Heart left ventricle (tissue), 16 donors: ENCODE data around the gene CD151. TPM values are rescaled to one million over a fixed set of nuclear protein-coding genes. Genes with fewer than 3 reads are reported as not detected.

Experiments used
- ATAC-seq, 4 donors: fragments of 200-7000 bp; cut with Tn5 transposase; one replicate each; pipeline ENCODE4 v1.9.1; 2020 to 2022; ENCODE audit warnings: moderate library complexity in 4 of 4, mild to moderate bottlenecking in 3 of 4, moderate number of reproducible peaks in 1 of 4
- DNase-seq, 5 donors: peaks; one replicate each; pipeline ENCODE4 v3.0.0-alpha.2; 2020
- H3K27ac ChIP-seq, 12 donors: fragments of 200-600 bp; sonication (generic) in 4 of 12; one replicate each; pipeline versions ENCODE4 v1.5.0 to v1.8.0; 2016 to 2022; ENCODE audit warnings: mild to moderate bottlenecking in 2 of 12
- H3K27me3 ChIP-seq, 9 donors: fragments of 200-600 bp; sonication (generic) in 2 of 9; one replicate each; pipeline versions ENCODE4 v1.5.1 to v1.8.0; 2016 to 2022; ENCODE audit warnings: mild to moderate bottlenecking in 3 of 9
- H3K36me3 ChIP-seq, 9 donors: fragments of 200-600 bp; sonication (generic) in 2 of 9; one replicate each; pipeline versions ENCODE4 v1.5.0 to v1.8.0; 2018 to 2022; ENCODE audit warnings: mild to moderate bottlenecking in 2 of 9
- H3K4me1 ChIP-seq, 12 donors: fragments of 200-600 bp; sonication (generic) in 4 of 12; one replicate each; pipeline versions ENCODE4 v1.5.0 to v1.8.0; 2016 to 2022; ENCODE audit warnings: mild to moderate bottlenecking in 3 of 12
- H3K4me3 ChIP-seq, 12 donors: fragments of 200-600 bp; sonication (generic) in 4 of 12; one replicate each; pipeline versions ENCODE4 v1.5.0 to v1.8.0; 2017 to 2022; ENCODE audit warnings: mild to moderate bottlenecking in 9 of 12, moderate library complexity in 4 of 12
- H3K9me3 ChIP-seq, 12 donors: fragments of 200-600 bp; sonication (generic) in 4 of 12; one replicate each; pipeline versions ENCODE4 v1.5.0 to v1.8.0; 2016 to 2022; ENCODE audit warnings: mild to moderate bottlenecking in 1 of 12
- POLR2A ChIP-seq, 2 donors: fragments of 450-650 bp; IDR thresholded peaks; one replicate each; pipeline ENCODE4 v1.6.1; 2017; ENCODE audit warnings: antibody characterized with exemption in 2 of 2, mild to moderate bottlenecking in 2 of 2, moderate library complexity in 2 of 2
- WGBS, 4 donors: extraction: QIAGEN DNeasy Blood & Tissue Kit in 2 of 4; methylation state at CpG; one replicate each; pipeline versions ENCODE4 v1.1.5 to v1.1.7; 2013 to 2018; 5-methylcytosine and 5-hydroxymethylcytosine counted together
- intact Hi-C, 10 donors: fragments of 100-400 bp; cut with DNase I; formaldehyde crosslinking; loops; one replicate each; pipeline versions ENCODE4 v1.11.1 to v1.14.2; 2022
- polyA plus RNA-seq, 2 donors: library from polyadenylated mRNA; stranded (reverse); fragments of 200-250 nt; gene quantifications; one replicate each; pipeline ENCODE4 v1.2.3, GENCODE V29; 2013
- total RNA-seq, 9 donors: library from RNA; depleted of rRNA in 2 of 9; stranded (reverse); fragments of >200 nt in 2 of 9; fragmentation: NEBNext Ultra II Directional in 3 of 9; extraction: Animal tissue kit (Norgen Biotek cat#: 25700) in 3 of 9; gene quantifications; one replicate each; pipeline versions ENCODE4 v1.1.0 to v1.2.4, GENCODE V29; 2016 to 2023
- TF ChIP-seq, protein P1 (sequence below), 12 donors: fragments of 200-600 bp; sonication (generic) in 4 of 12; IDR thresholded peaks; one replicate each; pipeline versions ENCODE4 v1.5.0 to v1.8.0; 2018 to 2022; ENCODE audit warnings: antibody characterized with exemption in 12 of 12, mild to moderate bottlenecking in 5 of 12
- donor health status: ischemic (EF 13 %, LVEDD 7.1; RV severe dilation, severe dysfunction).
- donor health status: healthy with polysubstance abuse.
- donor health status: DM: no; HTN: yes; CAD: no.
- donor health status: DM: no; HTN: no; CAD: no.
- donor health status: ischemic (EF 25% LVEDD 6.9; RV normal size, moderate dysfunction).
- donor health status: ischemic (EF 25% LVEDD 5.7; RV mildly dilated, moderate dysfunction).
- donor health status: healthy.
- donor health status: DM: yes; HTN: yes; CAD: no.
- donor health status: ischemic (EF 35%, LVEDD 5.7; RV mildly dilated, moderate dysfunction).
- donor health status: nonischemic (EF 11% LVEDD 7.7; RV severe dilation, severe dysfunction).
- donor health status: DM: yes; HTN: yes; CAD: no.
- donor health status: PGD.
- donor health status: ischemic (EF 29% LVEDD 5.4; RV normal size, mild dysfunction).
- donor health status: nonischemic (EF 23%, LVEDD 6.1; RV moderate dilation, normal function).

Gene CD151
- total and polyA plus RNA-seq, 11 donors, result 323 to 817 (median 477) TPM

DNA sequence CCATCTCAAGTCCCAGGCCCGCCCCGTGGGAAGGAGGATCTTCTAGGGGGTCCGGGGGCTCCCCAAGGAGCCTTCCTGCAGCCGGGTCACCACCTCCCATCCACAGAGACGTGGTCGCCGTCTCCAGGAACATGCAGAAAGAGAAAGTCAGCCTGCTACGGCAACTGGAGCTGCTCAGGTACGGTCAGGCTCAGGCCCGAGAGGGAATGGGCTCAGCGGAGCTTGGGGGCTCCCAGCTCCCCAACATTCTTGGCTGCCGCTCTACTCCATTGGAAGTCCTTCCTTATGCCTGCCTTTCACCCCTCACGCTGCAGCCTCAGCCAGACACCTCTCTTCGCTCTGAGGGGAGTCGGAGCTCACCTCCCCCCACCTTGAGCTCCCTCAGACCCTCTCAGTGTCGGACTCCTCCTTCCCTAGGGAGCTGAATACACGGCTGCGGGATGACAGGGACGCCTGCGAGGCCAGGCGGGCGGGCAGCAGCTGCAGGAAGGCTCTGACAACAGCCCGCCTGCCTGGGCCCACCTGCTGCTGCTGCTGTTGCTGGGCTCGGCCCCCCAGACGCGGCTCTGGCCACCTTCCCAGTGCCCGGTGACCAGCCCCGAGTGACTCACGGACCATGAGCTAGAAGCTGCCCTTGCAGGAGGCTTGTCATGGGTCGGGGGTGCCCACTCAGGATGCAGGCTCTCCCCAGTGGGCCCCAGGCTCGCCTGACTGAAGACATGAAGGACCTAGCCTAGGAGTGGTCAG lies 1.5 kb upstream of the CD151 start:
- Histone ChIP-seq H3K4me3 (peak overlapping the region in 4 of 12 donors; percentile 55 to 59 (median 56)), H3K36me3 (peaks cover 0 to 6% (median 5%) of the 10 kb centered on the region in 9 donors), H3K9me3 (no peaks in the 10 kb centered on the region), H3K27ac (no peak overlapping the region), H3K4me1 (peaks cover 10 to 94% (median 82%) of the 10 kb centered on the region in 12 donors), H3K27me3 (peaks cover 0 to 39% (median 0%) of the 10 kb centered on the region in 9 donors)
- WGBS, 4 donors, result 73 to 82% (median 78%) methylated on average over 26 to 31 of the region's 31 CpGs
- TF ChIP-seq POLR2A (IDR thresholded peaks at IDR 0.05), result no peak
- ATAC-seq (no peak), DNase-seq (peak in 1 of 5 donors; percentile 41)
- intact Hi-C loops, result no loop called here

GRCh38 chr11:831961-832528 lies 707 bp upstream of the CD151 start:
- TF ChIP-seq, protein P1, sequence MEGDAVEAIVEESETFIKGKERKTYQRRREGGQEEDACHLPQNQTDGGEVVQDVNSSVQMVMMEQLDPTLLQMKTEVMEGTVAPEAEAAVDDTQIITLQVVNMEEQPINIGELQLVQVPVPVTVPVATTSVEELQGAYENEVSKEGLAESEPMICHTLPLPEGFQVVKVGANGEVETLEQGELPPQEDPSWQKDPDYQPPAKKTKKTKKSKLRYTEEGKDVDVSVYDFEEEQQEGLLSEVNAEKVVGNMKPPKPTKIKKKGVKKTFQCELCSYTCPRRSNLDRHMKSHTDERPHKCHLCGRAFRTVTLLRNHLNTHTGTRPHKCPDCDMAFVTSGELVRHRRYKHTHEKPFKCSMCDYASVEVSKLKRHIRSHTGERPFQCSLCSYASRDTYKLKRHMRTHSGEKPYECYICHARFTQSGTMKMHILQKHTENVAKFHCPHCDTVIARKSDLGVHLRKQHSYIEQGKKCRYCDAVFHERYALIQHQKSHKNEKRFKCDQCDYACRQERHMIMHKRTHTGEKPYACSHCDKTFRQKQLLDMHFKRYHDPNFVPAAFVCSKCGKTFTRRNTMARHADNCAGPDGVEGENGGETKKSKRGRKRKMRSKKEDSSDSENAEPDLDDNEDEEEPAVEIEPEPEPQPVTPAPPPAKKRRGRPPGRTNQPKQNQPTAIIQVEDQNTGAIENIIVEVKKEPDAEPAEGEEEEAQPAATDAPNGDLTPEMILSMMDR (IDR thresholded peaks at IDR 0.05), result no peak
- TF ChIP-seq POLR2A (IDR thresholded peaks at IDR 0.05), result no peak
- Histone ChIP-seq H3K27me3 (peaks cover 0 to 35% (median 0%) of the 10 kb centered on the region in 9 donors), H3K4me3 (peak overlapping the region; percentile 31 to 95 (median 76)), H3K4me1 (peaks cover 10 to 94% (median 81%) of the 10 kb centered on the region in 12 donors), H3K27ac (peak overlapping the region; percentile 57 to 98 (median 90)), H3K9me3 (no peaks in the 10 kb centered on the region), H3K36me3 (peaks cover 0 to 13% (median 12%) of the 10 kb centered on the region in 9 donors)
- intact Hi-C loops, result no loop called here
- WGBS, 4 donors, result 70 to 88% (median 75%) methylated on average over 19 to 23 of the region's 23 CpGs
- DNase-seq (peak in 2 of 5 donors; percentile 37 to 62), ATAC-seq (no peak)

- H3K27me3 ChIP-seq, result peaks cover 0 to 32% (median 0%) of the 10 kb centered on the region in 9 donors
- TF ChIP-seq, protein P1 (IDR thresholded peaks at IDR 0.05), result no peak
- TF ChIP-seq POLR2A (IDR thresholded peaks at IDR 0.05), result peak in 1 of 2 donors; percentile 45
- H3K4me1 ChIP-seq, result peaks cover 10 to 94% (median 76%) of the 10 kb centered on the region in 12 donors
- peak overlapping the region; percentile 40 to 95 (median 78) for H3K4me3 ChIP-seq
- peak overlapping the region; percentile 79 to 98 (median 92) for H3K27ac ChIP-seq
- peaks cover 0 to 26% (median 24%) of the 10 kb centered on the region in 9 donors for H3K36me3 ChIP-seq
- H3K9me3 ChIP-seq, result no peaks in the 10 kb centered on the region
- WGBS, 4 donors, result 0 to 2% (median 1%) methylated on average over 12 to 52 of the region's 55 CpGs
- ATAC-seq, result peak in 3 of 4 donors; percentile 8 to 34 (median 17)
- intact Hi-C loops, result no loop called here
- peak; percentile 76 to 86 (median 80) for DNase-seq
Measured at GRCh38 chr11:833114-833791, 501 bp downstream of the CD151 start.

DNA sequence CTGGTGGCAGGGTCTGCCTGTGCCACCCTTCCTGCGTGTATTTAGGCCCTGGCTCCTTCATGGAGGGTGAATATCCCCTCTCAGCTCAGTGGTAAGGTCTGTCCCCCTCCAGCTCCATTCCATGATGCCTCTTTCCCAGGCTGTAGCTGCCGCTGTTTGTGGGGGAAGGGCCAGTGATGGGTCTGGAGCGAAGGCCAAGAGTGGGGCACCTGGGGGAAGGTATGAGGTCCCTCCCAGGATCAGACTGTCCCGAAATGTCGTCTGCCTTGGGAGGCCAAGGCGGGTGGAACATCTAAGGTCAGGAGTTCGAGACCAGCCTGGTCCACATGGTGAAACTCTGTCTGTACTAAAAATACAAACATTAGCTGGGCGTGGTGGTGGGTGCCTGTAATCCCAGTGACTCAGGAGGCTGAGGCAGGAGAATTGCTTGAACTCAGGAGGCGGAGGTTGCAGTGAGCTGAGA lies 1.1 kb downstream of the CD151 start:
- Histone ChIP-seq H3K27ac (peak overlapping the region; percentile 79 to 98 (median 92)), H3K4me3 (peak overlapping the region; percentile 40 to 95 (median 78)), H3K9me3 (no peaks in the 10 kb centered on the region), H3K27me3 (peaks cover 0 to 32% (median 0%) of the 10 kb centered on the region in 9 donors), H3K4me1 (peaks cover 10 to 94% (median 74%) of the 10 kb centered on the region in 12 donors), H3K36me3 (peaks cover 0 to 32% (median 31%) of the 10 kb centered on the region in 9 donors)
- TF ChIP-seq, protein P1 (IDR thresholded peaks at IDR 0.05), result no peak
- no peak for TF ChIP-seq POLR2A (IDR thresholded peaks at IDR 0.05)
- no peak for ATAC-seq
- 33 to 53% (median 47%) methylated on average over 9 of the region's 9 CpGs for WGBS, 4 donors
- DNase-seq, result no peak
- intact Hi-C loops, result no loop called here
